A673 (cell line): ENCODE results near the gene SPATA9. TPM values are rescaled to one million over a fixed set of nuclear protein-coding genes. Genes with fewer than 3 reads are reported as not detected.

Source experiments
- BruUV-seq: library from RNA; stranded (reverse); fragments of 400-500 nt; replicated peaks from 2 replicates; lab custom pipeline; 2021; lab: Mats Ljungman, UMichigan
- CTCF ChIA-PET: fragments of 300-600 bp; sonication (Branson Sonifier 250); formaldehyde crosslinking; loops from one replicate; lab custom pipeline; 2022; ENCODE audit warnings: antibody characterized with exemption; lab: Charles Lee
- POLR2A ChIA-PET: fragments of 300-600 bp; sonication (Branson Sonifier 250); formaldehyde crosslinking; loops from one replicate; lab custom pipeline; 2022; ENCODE audit warnings: antibody characterized with exemption; ENCODE audit not compliant: low non-redundant PET; lab: Charles Lee
- DNase-seq: peaks from one replicate; pipeline ENCODE4 v3.0.0-alpha.2; 2015; ENCODE audit warnings: low spot score
- H3K27ac ChIP-seq: fragments of 200-600 bp; sonication (generic); 2 replicates; pipeline ENCODE4 v1.5.1; 2016; ENCODE audit warnings: mixed run types, low read depth, mild to moderate bottlenecking, mixed read lengths, antibody characterized with exemption, low read length; ENCODE audit not compliant: poor library complexity, severe bottlenecking
- H3K27me3 ChIP-seq: fragments of 200-600 bp; sonication (generic); replicated peaks from 2 replicates; pipeline ENCODE4 v1.6.1; 2017; ENCODE audit warnings: mixed run types, low read depth, mild to moderate bottlenecking, mixed read lengths, antibody characterized with exemption, low read length; ENCODE audit not compliant: insufficient read depth, poor library complexity
- H3K36me3 ChIP-seq: fragments of 200-600 bp; sonication (generic); 2 replicates; pipeline ENCODE4 v1.6.1; 2016; ENCODE audit warnings: mixed run types, mild to moderate bottlenecking, mixed read lengths, antibody characterized with exemption, low read length; ENCODE audit not compliant: insufficient read depth, poor library complexity, severe bottlenecking
- H3K4me1 ChIP-seq: fragments of 200-600 bp; sonication (generic); 2 replicates; pipeline ENCODE4 v1.6.1; 2017; ENCODE audit warnings: mixed run types, mild to moderate bottlenecking, mixed read lengths, antibody characterized with exemption, low read length; ENCODE audit not compliant: insufficient read depth, poor library complexity, severe bottlenecking
- H3K4me3 ChIP-seq: fragments of 200-600 bp; sonication (generic); 2 replicates; pipeline ENCODE4 v1.5.1; 2016; ENCODE audit warnings: low read depth, mixed run types, mild to moderate bottlenecking, mixed read lengths, low read length; ENCODE audit not compliant: poor library complexity, severe bottlenecking
- H3K9me3 ChIP-seq: fragments of 200-600 bp; sonication (generic); 2 replicates; pipeline ENCODE4 v1.6.1; 2016; ENCODE audit warnings: mixed run types, low read depth, mild to moderate bottlenecking, mixed read lengths, antibody characterized with exemption, low read length; ENCODE audit not compliant: poor library complexity, severe bottlenecking
- CTCF ChIP-seq: fragments of 300-800, 200-600 bp; sonication (generic); conservative IDR thresholded peaks from 2 replicates; pipeline ENCODE4 v1.5.1; 2017; ENCODE audit warnings: low read depth, mild to moderate bottlenecking, antibody characterized with exemption, low read length, moderate library complexity, mixed read lengths
- EZH2 ChIP-seq: fragments of 200-600 bp; sonication (generic); IDR thresholded peaks from 2 replicates; pipeline ENCODE4 v1.6.1; 2017; ENCODE audit warnings: borderline replicate concordance, low read depth, mild to moderate bottlenecking, mixed read lengths, antibody characterized with exemption, low read length; ENCODE audit not compliant: poor library complexity, severe bottlenecking
- intact Hi-C: fragments of 100-400 bp; cut with micrococcal nuclease; formaldehyde crosslinking; loops from one replicate; pipeline ENCODE4 v1.10.0; 2022; ENCODE audit not compliant: unreplicated experiment
- total RNA-seq: library from RNA; stranded (reverse); gene quantifications from 2 replicates; pipeline ENCODE4 v1.2.3, GENCODE V29; 2021

Gene SPATA9
- total RNA-seq, 1 experiment from 2014 or later, result not detected

- intact Hi-C loops, result no loop called here
- ChIA-PET CTCF (no interaction called here), POLR2A (no interaction called here)
- TF ChIP-seq EZH2 (no peak), CTCF (no peak)
- no peak overlapping the region for H3K4me3 ChIP-seq
- H3K4me1 ChIP-seq, result no peaks in the 10 kb centered on the region
- no TSS peak for BruUV-seq
- H3K36me3 ChIP-seq, result no peaks in the 10 kb centered on the region
- H3K9me3 ChIP-seq, result no peaks in the 10 kb centered on the region
- no peak for DNase-seq
- no peak overlapping the region for H3K27ac ChIP-seq
- no peaks in the 10 kb centered on the region for H3K27me3 ChIP-seq
Measured at GRCh38 chr5:95670568-95670967, 12.2 kb downstream of the SPATA9 start.

- CTCF ChIA-PET, result no interaction called here
- Histone ChIP-seq H3K27me3 (no peaks in the 10 kb centered on the region), H3K27ac (no peak overlapping the region), H3K4me3 (no peak overlapping the region), H3K9me3 (no peaks in the 10 kb centered on the region), H3K4me1 (no peaks in the 10 kb centered on the region), H3K36me3 (no peaks in the 10 kb centered on the region)
- intact Hi-C loops, result no loop called here
- BruUV-seq, result no TSS peak
- POLR2A ChIA-PET, result no interaction called here
- DNase-seq, result no peak
- TF ChIP-seq CTCF, result no peak
- TF ChIP-seq EZH2, result no peak
Measured at GRCh38 chr5:95669985-95670384, 12.8 kb downstream of the SPATA9 start.

GRCh38 chr5:95669540-95669939 is 13.3 kb downstream of the SPATA9 start:
- Histone ChIP-seq H3K27me3 (no peaks in the 10 kb centered on the region), H3K4me1 (no peaks in the 10 kb centered on the region), H3K9me3 (no peaks in the 10 kb centered on the region), H3K36me3 (no peaks in the 10 kb centered on the region), H3K4me3 (no peak overlapping the region), H3K27ac (no peak overlapping the region)
- ChIA-PET CTCF (no interaction called here), POLR2A (no interaction called here)
- BruUV-seq, result no TSS peak
- DNase-seq, result no peak
- intact Hi-C loops, result no loop called here
- no peak for TF ChIP-seq CTCF
- no peak for TF ChIP-seq EZH2
